HepG2 (cell line): Measurements from ENCODE around the gene TERC. TPM values are rescaled to one million over a fixed set of nuclear protein-coding genes. Genes with fewer than 3 reads are reported as not detected.

ENCODE experiments used
- GABPB1 ChIP-seq: IDR thresholded peaks from 2 replicates; pipeline ENCODE4 v1.6.1; 2016; ENCODE audit warnings: mild to moderate bottlenecking, missing genetic modification reagents, moderate library complexity, missing compliant biosample characterization
- GMEB2 ChIP-seq: IDR thresholded peaks from 2 replicates; pipeline ENCODE4 v1.6.1; 2016; ENCODE audit warnings: missing biosample characterization, missing genetic modification reagents, low read depth
- HMG20B ChIP-seq: conservative IDR thresholded peaks from 2 replicates; pipeline ENCODE4 v1.6.1; 2016; ENCODE audit warnings: missing genetic modification reagents, missing compliant biosample characterization
- HOXA5 ChIP-seq: sonication (generic); formaldehyde crosslinking; IDR thresholded peaks from 2 replicates; pipeline ENCODE4 v1.4.0; 2020; ENCODE audit warnings: missing genetic modification reagents
- ISL2 ChIP-seq: sonication (generic); formaldehyde crosslinking; IDR thresholded peaks from 2 replicates; pipeline ENCODE4 v1.5.0; 2020; ENCODE audit warnings: missing genetic modification reagents
- MIXL1 ChIP-seq: IDR thresholded peaks from 2 replicates; pipeline ENCODE4 v1.6.1; 2016
- NFAT5 ChIP-seq: sonication (generic); formaldehyde crosslinking; IDR thresholded peaks from 2 replicates; pipeline ENCODE4 v1.4.0; 2020; ENCODE audit warnings: missing genetic modification reagents
- RBM39 ChIP-seq: fragments of 200-400 bp; formaldehyde crosslinking; IDR thresholded peaks from one replicate; pipeline ENCODE4 v1.6.1; 2018; ENCODE audit warnings: antibody characterized with exemption, mild to moderate bottlenecking, low read depth, low read length; ENCODE audit not compliant: poor library complexity, severe bottlenecking
- SP1 ChIP-seq, 2 experiments: fragments of 450-650 bp in 1 of 2; sonication (generic) in 1 of 2; formaldehyde crosslinking in 1 of 2; IDR thresholded peaks; 2 replicates each; pipeline versions ENCODE4 v1.4.0 to v1.6.1; 2016 to 2020; ENCODE audit warnings: missing genetic modification reagents in 1 of 2
- SRF ChIP-seq: IDR thresholded peaks from 2 replicates; pipeline ENCODE4 v1.6.1; 2011; ENCODE audit warnings: mild to moderate bottlenecking, low read depth, low read length, moderate library complexity
- SRSF9 ChIP-seq: fragments of 200-400 bp; formaldehyde crosslinking; IDR thresholded peaks from 2 replicates; pipeline ENCODE4 v1.6.1; 2018; ENCODE audit warnings: borderline replicate concordance, mild to moderate bottlenecking, low read depth, low read length; ENCODE audit not compliant: insufficient read depth, poor library complexity, severe bottlenecking
- XRCC5 ChIP-seq: fragments of 200-400 bp; formaldehyde crosslinking; optimal IDR thresholded peaks from 2 replicates; pipeline ENCODE3; 2017; ENCODE audit warnings: mild to moderate bottlenecking, low read length
- ZBTB7B ChIP-seq: sonication (generic); formaldehyde crosslinking; IDR thresholded peaks from 2 replicates; pipeline ENCODE4 v1.4.0; 2020; ENCODE audit warnings: missing genetic modification reagents
- ZFP90 ChIP-seq: sonication (generic); formaldehyde crosslinking; IDR thresholded peaks from 2 replicates; pipeline ENCODE4 v1.8.0; 2022; ENCODE audit warnings: missing genetic modification reagents, mild to moderate bottlenecking, inconsistent platforms, borderline replicate concordance
- ZNF652 ChIP-seq: IDR thresholded peaks from 2 replicates; pipeline ENCODE4 v1.6.1; 2016; ENCODE audit warnings: low read depth, borderline replicate concordance
- ZNF879 ChIP-seq: sonication (generic); formaldehyde crosslinking; IDR thresholded peaks from 2 replicates; pipeline ENCODE4 v1.8.1; 2023; ENCODE audit warnings: missing genetic modification reagents
- ZSCAN25 ChIP-seq: sonication (generic); formaldehyde crosslinking; IDR thresholded peaks from 2 replicates; pipeline ENCODE4 v1.8.0; 2022; ENCODE audit warnings: mild to moderate bottlenecking, missing genetic modification reagents
- polyA plus RNA-seq, 8 experiments: library from polyadenylated mRNA; depleted of rRNA in 3 of 8; stranded (reverse) in 7 of 8; unstranded in 1 of 8; fragments of >200 nt; fragmentation: Illumina TruSeq in 4 of 8; extraction: Trizol in 4 of 8; gene quantifications; 2 replicates each; pipeline versions ENCODE4 v1.2.1 to v1.2.3, GENCODE V29; 2011 to 2016; ENCODE audit warnings: low read depth in 4 of 8, missing spikeins in 1 of 8, mixed read lengths in 1 of 8; ENCODE audit not compliant: insufficient read depth in 1 of 8
- total RNA-seq, 5 experiments: library from RNA; depleted of rRNA; stranded (reverse); fragments of >200 nt; fragmentation: Illumina TruSeq; extraction: Trizol; gene quantifications; 2 replicates each; pipeline ENCODE4 v1.2.3, GENCODE V29; 2016; ENCODE audit warnings: low read depth in 1 of 5
- TF ChIP-seq, protein P1 (sequence below): IDR thresholded peaks from 2 replicates; pipeline ENCODE4 v1.6.1; 2016
- TF ChIP-seq, protein P2 (sequence below): sonication (generic); formaldehyde crosslinking; IDR thresholded peaks from 2 replicates; pipeline ENCODE4 v1.4.0; 2020; ENCODE audit warnings: missing genetic modification reagents

Gene TERC
- total and polyA plus RNA-seq, 2 of the 13 experiments (the other 11 are each of a cell fraction or from before 2014, with no cell fraction given), result 1.3 to 74.6 TPM

GRCh38 chr3:169772897-169773816, 8.3 kb upstream of the TERC start, which contains the start of gene MYNN (continued):
- TF ChIP-seq NFAT5 (CRISPR knock-in tag) (peak; percentile 59; the same call in 1 of the 2 replicates), ISL2 (CRISPR knock-in tag) (peak; percentile 66), ZFP90 (peak; percentile 82), SRSF9 (no peak), HMG20B (CRISPR knock-in tag) (no peak), GABPB1 (peak; percentile 98), ZNF879 (CRISPR knock-in tag) (peak; percentile 81; the same call in 1 of the 2 replicates), ZSCAN25 (CRISPR knock-in tag) (no peak; the same call in 1 of the 2 replicates), ZNF652 (no peak), SP1 (IDR thresholded peaks at IDR 0.05) (no peak), SP1 (CRISPR knock-in tag; IDR thresholded peaks at IDR 0.05) (peak; percentile 73), RBM39 (peak; percentile 79), SRF (no peak), XRCC5 (peak; percentile 56), GMEB2 (no peak), HOXA5 (CRISPR knock-in tag) (peak; percentile 23; the same call in 1 of the 2 replicates), MIXL1 (CRISPR knock-in tag) (peak; percentile 65), ZBTB7B (CRISPR knock-in tag) (peak; percentile 68)
- TF ChIP-seq, protein P1, sequence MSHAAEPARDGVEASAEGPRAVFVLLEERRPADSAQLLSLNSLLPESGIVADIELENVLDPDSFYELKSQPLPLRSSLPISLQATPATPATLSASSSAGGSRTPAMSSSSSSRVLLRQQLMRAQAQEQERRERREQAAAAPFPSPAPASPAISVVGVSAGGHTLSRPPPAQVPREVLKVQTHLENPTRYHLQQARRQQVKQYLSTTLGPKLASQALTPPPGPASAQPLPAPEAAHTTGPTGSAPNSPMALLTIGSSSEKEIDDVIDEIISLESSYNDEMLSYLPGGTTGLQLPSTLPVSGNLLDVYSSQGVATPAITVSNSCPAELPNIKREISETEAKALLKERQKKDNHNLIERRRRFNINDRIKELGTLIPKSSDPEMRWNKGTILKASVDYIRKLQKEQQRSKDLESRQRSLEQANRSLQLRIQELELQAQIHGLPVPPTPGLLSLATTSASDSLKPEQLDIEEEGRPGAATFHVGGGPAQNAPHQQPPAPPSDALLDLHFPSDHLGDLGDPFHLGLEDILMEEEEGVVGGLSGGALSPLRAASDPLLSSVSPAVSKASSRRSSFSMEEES (CRISPR knock-in tag), result no peak
- TF ChIP-seq, protein P2, sequence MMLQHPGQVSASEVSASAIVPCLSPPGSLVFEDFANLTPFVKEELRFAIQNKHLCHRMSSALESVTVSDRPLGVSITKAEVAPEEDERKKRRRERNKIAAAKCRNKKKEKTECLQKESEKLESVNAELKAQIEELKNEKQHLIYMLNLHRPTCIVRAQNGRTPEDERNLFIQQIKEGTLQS (CRISPR knock-in tag), result no peak; the same call in 1 of the 2 replicates
